H1 (cell line): ENCODE measurements around the gene PARS2. TPM values are rescaled to one million over a fixed set of nuclear protein-coding genes. Genes with fewer than 3 reads are reported as not detected.

ENCODE experiments used
- CTCF ChIA-PET: fragments of 300-600 bp; sonication (Branson Sonifier 250); formaldehyde crosslinking; loops from one replicate; lab custom pipeline; 2021; ENCODE audit not compliant: partially characterized antibody; lab: Charles Lee
- POLR2A ChIA-PET: fragments of 300-600 bp; sonication (Branson Sonifier 250); formaldehyde crosslinking; loops from one replicate; lab custom pipeline; 2021; ENCODE audit warnings: inconsistent platforms; ENCODE audit not compliant: partially characterized antibody; lab: Charles Lee
- DNase-seq, 2 experiments: peaks; one replicate each; pipeline versions ENCODE4 v3.0.0 to v3.0.0-alpha.2; 2010 to 2022; ENCODE audit warnings: low spot score in 2 of 2, low read depth in 1 of 2, mixed read lengths in 1 of 2
- FAIRE-seq: peaks from 2 replicates; lab custom pipeline; 2011; peaks lifted over from hg19 to GRCh38; lab: Jason Lieb, UNC
- H2AFZ ChIP-seq: 2 replicates; pipeline ENCODE4 v1.8.1; 2012; ENCODE audit warnings: low read length, inconsistent platforms
- H2AK5ac ChIP-seq: 2 replicates; pipeline ENCODE4 v1.6.1; 2013; ENCODE audit warnings: low read depth, low read length
- H2BK120ac ChIP-seq: replicated peaks from 2 replicates; pipeline ENCODE3; 2013; ENCODE audit warnings: low read depth, low read length, inconsistent platforms
- H2BK12ac ChIP-seq: 2 replicates; pipeline ENCODE4 v1.6.1; 2013; ENCODE audit warnings: low read depth, low read length
- H2BK15ac ChIP-seq: 2 replicates; pipeline ENCODE4 v1.6.1; 2013; ENCODE audit warnings: low read length
- H2BK20ac ChIP-seq: 2 replicates; pipeline ENCODE4 v1.6.1; 2013; ENCODE audit warnings: low read length
- H2BK5ac ChIP-seq: 2 replicates; pipeline ENCODE4 v1.6.1; 2013; ENCODE audit warnings: low read depth, low read length
- H3K14ac ChIP-seq: 2 replicates; pipeline ENCODE4 v1.6.1; 2013; ENCODE audit warnings: inconsistent platforms; ENCODE audit not compliant: insufficient read length
- H3K18ac ChIP-seq: 2 replicates; pipeline ENCODE4 v1.6.1; 2013; ENCODE audit warnings: low read length; ENCODE audit errors: extremely low read depth
- H3K23ac ChIP-seq: 2 replicates; pipeline ENCODE4 v1.6.1; 2013; ENCODE audit warnings: inconsistent platforms; ENCODE audit not compliant: insufficient read length
- H3K23me2 ChIP-seq: 2 replicates; pipeline ENCODE4 v1.6.1; 2013; ENCODE audit warnings: low read depth, low read length
- H3K27ac ChIP-seq: 2 replicates; pipeline ENCODE4 v1.6.1; 2011; ENCODE audit warnings: low read depth, low read length, inconsistent platforms
- H3K27me3 ChIP-seq, 4 experiments: replicated peaks in 1 of 4; 1 replicate in 1 of 4; 2 replicates in 3 of 4; pipeline versions ENCODE4 v1.6.1 to v1.8.1; 2011 to 2013; ENCODE audit warnings: low read length in 3 of 4, mild to moderate bottlenecking in 3 of 4, inconsistent platforms in 2 of 4, mixed read lengths in 2 of 4, moderate library complexity in 1 of 4; ENCODE audit not compliant: control insufficient read depth in 3 of 4, insufficient read depth in 3 of 4; ENCODE audit errors: extremely low read depth in 1 of 4
- H3K36me3 ChIP-seq, 4 experiments: 2 replicates each; pipeline versions ENCODE4 v1.6.1 to v1.8.1; 2011 to 2013; ENCODE audit warnings: mild to moderate bottlenecking in 4 of 4, low read length in 3 of 4, moderate library complexity in 2 of 4, control low read depth in 1 of 4, inconsistent platforms in 1 of 4; ENCODE audit not compliant: insufficient read depth in 4 of 4, control insufficient read depth in 2 of 4
- H3K4ac ChIP-seq: replicated peaks from 2 replicates; pipeline ENCODE3; 2013; ENCODE audit warnings: low read length, low read depth, mixed read lengths, inconsistent platforms; ENCODE audit not compliant: insufficient read length
- H3K4me1 ChIP-seq, 4 experiments: replicated peaks in 1 of 4; 1 replicate in 1 of 4; 2 replicates in 3 of 4; pipeline versions ENCODE4 v1.6.1 to v1.8.1; 2011 to 2013; ENCODE audit warnings: low read length in 3 of 4, inconsistent platforms in 2 of 4, mixed read lengths in 1 of 4; ENCODE audit not compliant: insufficient read depth in 4 of 4, control insufficient read depth in 3 of 4
- H3K4me2 ChIP-seq, 2 experiments: 2 replicates each; pipeline versions ENCODE4 v1.6.1 to v1.8.1; 2011 to 2013; ENCODE audit warnings: low read depth in 2 of 2, low read length in 2 of 2, control low read depth in 1 of 2, inconsistent platforms in 1 of 2, mild to moderate bottlenecking in 1 of 2; ENCODE audit not compliant: insufficient read depth in 1 of 2
- H3K4me3 ChIP-seq, 4 experiments: fragments of 200-600, 300-600 bp in 1 of 4; sonication (generic), shearing (Covaris generic), sonication (Bioruptor Twin) in 1 of 4; 2 replicates each; pipeline versions ENCODE4 v1.5.1 to v1.8.1; 2011 to 2016; ENCODE audit warnings: low read length in 4 of 4, low read depth in 3 of 4, control low read depth in 2 of 4, inconsistent platforms in 2 of 4, mild to moderate bottlenecking in 2 of 4, mixed read lengths in 1 of 4, moderate library complexity in 1 of 4; ENCODE audit not compliant: insufficient read depth in 2 of 4; ENCODE audit errors: extremely low read depth in 1 of 4
- H3K56ac ChIP-seq: replicated peaks from 2 replicates; pipeline ENCODE3; 2013; ENCODE audit warnings: low read depth, mild to moderate bottlenecking, mixed read lengths, low read length, inconsistent platforms; ENCODE audit not compliant: insufficient read length
- H3K79me1 ChIP-seq: 2 replicates; pipeline ENCODE4 v1.6.1; 2013; ENCODE audit warnings: low read depth, low read length, control low read depth
- H3K79me2 ChIP-seq, 2 experiments: 2 replicates each; pipeline versions ENCODE4 v1.6.1 to v1.8.1; 2012 to 2013; ENCODE audit warnings: low read length in 2 of 2, mild to moderate bottlenecking in 2 of 2, inconsistent platforms in 1 of 2; ENCODE audit not compliant: insufficient read depth in 2 of 2, control insufficient read depth in 1 of 2
- H3K9ac ChIP-seq, 4 experiments: replicated peaks in 1 of 4; 1 replicate in 1 of 4; 2 replicates in 3 of 4; pipeline versions ENCODE4 v1.6.1 to v1.8.1; 2011 to 2013; ENCODE audit warnings: low read depth in 3 of 4, low read length in 3 of 4, control low read depth in 2 of 4, mild to moderate bottlenecking in 2 of 4, moderate library complexity in 2 of 4, inconsistent platforms in 1 of 4; ENCODE audit errors: extremely low read depth in 1 of 4
- H3K9me3 ChIP-seq, 2 experiments: 2 replicates each; pipeline versions ENCODE4 v1.6.1 to v1.8.1; 2012 to 2013; ENCODE audit warnings: mild to moderate bottlenecking in 2 of 2, moderate library complexity in 2 of 2, control low read depth in 1 of 2, inconsistent platforms in 1 of 2, low read depth in 1 of 2, low read length in 1 of 2, mixed read lengths in 1 of 2; ENCODE audit not compliant: insufficient read depth in 2 of 2
- H4K20me1 ChIP-seq, 2 experiments: replicated peaks in 1 of 2; 2 replicates each; pipeline versions ENCODE3 to v1.8.1; 2011 to 2013; ENCODE audit warnings: inconsistent platforms in 2 of 2, low read length in 2 of 2, mild to moderate bottlenecking in 1 of 2; ENCODE audit not compliant: insufficient read depth in 2 of 2, control insufficient read depth in 1 of 2
- H4K5ac ChIP-seq: 2 replicates; pipeline ENCODE4 v1.6.1; 2013; ENCODE audit warnings: low read length, low read depth, mixed read lengths, inconsistent platforms; ENCODE audit not compliant: insufficient read length
- H4K8ac ChIP-seq: 2 replicates; pipeline ENCODE4 v1.8.0; 2013; ENCODE audit warnings: mild to moderate bottlenecking, moderate library complexity, low read length, inconsistent platforms; ENCODE audit not compliant: insufficient read depth; ENCODE audit errors: extremely low read depth
- H4K91ac ChIP-seq: replicated peaks from 2 replicates; pipeline ENCODE3; 2013; ENCODE audit warnings: low read length, mixed read lengths, inconsistent platforms; ENCODE audit not compliant: insufficient read length
- ASH2L ChIP-seq: fragments of 200-600, 300-600 bp; sonication (generic); IDR thresholded peaks from one replicate; pipeline ENCODE4 v1.7.1; 2017; ENCODE audit warnings: low read length
- EP300 ChIP-seq, 2 experiments: IDR thresholded peaks; 1 replicate in 1 of 2; 2 replicates in 1 of 2; pipeline ENCODE4 v1.6.1; 2011 to 2012; ENCODE audit warnings: low read depth in 2 of 2, low read length in 2 of 2, mild to moderate bottlenecking in 2 of 2, borderline replicate concordance in 1 of 2, inconsistent platforms in 1 of 2, moderate library complexity in 1 of 2
- HDAC6 ChIP-seq: IDR thresholded peaks from one replicate; pipeline ENCODE4 v1.7.1; 2012; ENCODE audit warnings: low read depth, mild to moderate bottlenecking, inconsistent platforms, low read length, moderate library complexity
- SIX5 ChIP-seq: IDR thresholded peaks from 2 replicates; pipeline ENCODE4 v1.6.1; 2011; ENCODE audit warnings: mild to moderate bottlenecking, low read depth, low read length
- TAF7 ChIP-seq: optimal IDR thresholded peaks from 2 replicates; pipeline ENCODE3; 2011; ENCODE audit warnings: low read depth, mild to moderate bottlenecking, inconsistent platforms, low read length, moderate library complexity, borderline replicate concordance
- WGBS, 2 experiments: shearing (Covaris generic) in 1 of 2; methylation state at CpG; one replicate each; pipeline versions ENCODE4 v1.1.6 to v1.1.7; 2013 to 2015; ENCODE audit warnings: low lambda C conversion rate in 2 of 2, mixed read lengths in 2 of 2, inconsistent platforms in 1 of 2, low coverage in 1 of 2, missing lambda C conversion rate in 1 of 2; ENCODE audit not compliant: insufficient replicate concordance in 2 of 2, insufficient coverage in 1 of 2, insufficient read length in 1 of 2; ENCODE audit errors: extremely low coverage in 1 of 2, missing lambda C conversion rate in 1 of 2; 5-methylcytosine and 5-hydroxymethylcytosine counted together
- polyA plus RNA-seq, 7 experiments: library from polyadenylated mRNA; depleted of rRNA in 3 of 7; stranded (reverse) in 5 of 7; unstranded in 2 of 7; fragments of >200 nt in 5 of 7; fragments of 200-250 nt in 2 of 7; gene quantifications; 1 replicate in 5 of 7; 2 replicates in 1 of 7; 4 replicates in 1 of 7; pipeline versions ENCODE4 v1.2.1 to v1.2.3, GENCODE V29; 2011 to 2013; ENCODE audit warnings: missing spikeins in 2 of 7, mixed read lengths in 2 of 7
- total RNA-seq: library from RNA; stranded (reverse); fragmentation: NEBNext Ultra II Directional; extraction: Animal tissue kit (Norgen Biotek cat#: 25700); gene quantifications from 2 replicates; pipeline ENCODE4 v1.2.1, GENCODE V29; 2021
- TF ChIP-seq, protein P1 (sequence below): IDR thresholded peaks from 2 replicates; pipeline ENCODE4 v1.6.1; 2012; ENCODE audit warnings: low read length, inconsistent platforms

Gene PARS2
- total and polyA plus RNA-seq, 2 of the 8 experiments (the other 6 are each of a cell fraction or from before 2014, with no cell fraction given) = 8.9 to 10.0 TPM

- Histone ChIP-seq H4K8ac (no peak overlapping the region), H3K4me3 (no peak overlapping the region), H3K4me1 (peaks cover 0 to 8% (median 4%) of the 10 kb centered on the region in 4 experiments; a peak in 4 of 7 replicates), H4K20me1 (no peaks in the 10 kb centered on the region), H3K23me2 (no peaks in the 10 kb centered on the region), H2BK20ac (no peak overlapping the region), H3K18ac (no peak overlapping the region), H3K9ac (no peak overlapping the region), H2BK15ac (no peak overlapping the region), H3K4ac (no peak overlapping the region), H2AFZ (no peak overlapping the region), H3K14ac (no peak overlapping the region), H2BK5ac (no peak overlapping the region), H4K5ac (no peak overlapping the region), H3K4me2 (no peak overlapping the region), H2AK5ac (no peak overlapping the region), H3K23ac (no peak overlapping the region), H3K56ac (no peak overlapping the region), H3K9me3 (no peaks in the 10 kb centered on the region), H3K27ac (no peak overlapping the region), H4K91ac (no peak overlapping the region), H2BK120ac (no peak overlapping the region), H3K79me2 (no peaks in the 10 kb centered on the region), H3K36me3 (no peaks in the 10 kb centered on the region), H3K79me1 (no peaks in the 10 kb centered on the region), H3K27me3 (no peaks in the 10 kb centered on the region; a peak in 1 of 7 replicates), H2BK12ac (no peak overlapping the region)
- peak in 1 of 2 experiments; percentile 20 for DNase-seq
- POLR2A ChIA-PET = interaction anchor here (1.2 kb wide), 1 partner anchor 9 kb away, joined by 3 read pairs; no protein-coding TSS in a partner anchor
- CTCF ChIA-PET = interaction anchor here (0.9 to 5.4 kb wide), 11 partner anchors 7 to 136 kb away, joined by 3 to 80 read pairs (median 4); no protein-coding TSS in a partner anchor
- 93% methylated on average over 7 of the region's 7 CpGs; no CpG with 5 or more reads in 1 of the 2 experiments for WGBS, 2 experiments
- no peak for TF ChIP-seq HDAC6
- TF ChIP-seq EP300 (IDR thresholded peaks at IDR 0.05; ENCODE audit: borderline replicate concordance in 1 of 2, low read depth in 2 of 2, low read length in 2 of 2) = no peak
- TF ChIP-seq ASH2L = no peak
- TF ChIP-seq, protein P1, sequence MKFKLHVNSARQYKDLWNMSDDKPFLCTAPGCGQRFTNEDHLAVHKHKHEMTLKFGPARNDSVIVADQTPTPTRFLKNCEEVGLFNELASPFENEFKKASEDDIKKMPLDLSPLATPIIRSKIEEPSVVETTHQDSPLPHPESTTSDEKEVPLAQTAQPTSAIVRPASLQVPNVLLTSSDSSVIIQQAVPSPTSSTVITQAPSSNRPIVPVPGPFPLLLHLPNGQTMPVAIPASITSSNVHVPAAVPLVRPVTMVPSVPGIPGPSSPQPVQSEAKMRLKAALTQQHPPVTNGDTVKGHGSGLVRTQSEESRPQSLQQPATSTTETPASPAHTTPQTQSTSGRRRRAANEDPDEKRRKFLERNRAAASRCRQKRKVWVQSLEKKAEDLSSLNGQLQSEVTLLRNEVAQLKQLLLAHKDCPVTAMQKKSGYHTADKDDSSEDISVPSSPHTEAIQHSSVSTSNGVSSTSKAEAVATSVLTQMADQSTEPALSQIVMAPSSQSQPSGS = no peak
- TF ChIP-seq TAF7 = no peak
- TF ChIP-seq SIX5 = no peak
- FAIRE-seq = no peak
Observed at GRCh38 chr1:54807756-54808155, 43.4 kb upstream of the PARS2 start.
